Hematopoietic multipotent progenitor cell (in vitro differentiated cells): ENCODE measurements around the gene ZBTB6. TPM values are rescaled to one million over a fixed set of nuclear protein-coding genes. Genes with fewer than 3 reads are reported as not detected.

ENCODE experiments used
- small RNA-seq: library from RNA; depleted of rRNA; stranded (forward); fragments of <200 nt; gene quantifications from one replicate; pipeline ENCODE3, GENCODE V24; 2012
- total RNA-seq: library from RNA; depleted of rRNA; stranded (reverse); fragments of >200 nt; gene quantifications from one replicate; pipeline ENCODE4 v1.2.3, GENCODE V29; 2012

Gene ZBTB6
- total RNA-seq, 1 donor = 3.5 TPM

Small RNA genes lying within 50 kb of the gene (small RNA-seq; reads per million reads assigned to genes)
- gene RNY1P15 (not detected), gene SNORD90 (996 reads per million, percentile 99 among the genes with 10 or more reads in this experiment)

Other genes starting within 250 kb of the ZBTB6 start
- not detected for gene OR1L3, start 238.2 kb downstream of the ZBTB6 start, total RNA-seq
- gene OR1L4, start 189.3 kb downstream of the ZBTB6 start, total RNA-seq = not detected
- not detected for gene OR1L6, start 171.0 kb downstream of the ZBTB6 start, total RNA-seq
- gene OR5C1, start 124.4 kb downstream of the ZBTB6 start, total RNA-seq = not detected
- gene OR1K1, start 113.2 kb downstream of the ZBTB6 start, total RNA-seq = not detected
- gene PDCL, start 84.7 kb downstream of the ZBTB6 start, total RNA-seq = 20.5 TPM
- gene RC3H2, start 8.0 kb downstream of the ZBTB6 start, total RNA-seq = 32.6 TPM
- gene ZBTB26, start 18.2 kb upstream of the ZBTB6 start, total RNA-seq = 7.0 TPM
- gene RABGAP1, start 27.7 kb upstream of the ZBTB6 start, total RNA-seq = 50.9 TPM
- 12.1 TPM for gene GPR21, start 120.3 kb upstream of the ZBTB6 start, total RNA-seq